ENCODE measurements around the gene HACD2.

HACD2 gene

DNA sequence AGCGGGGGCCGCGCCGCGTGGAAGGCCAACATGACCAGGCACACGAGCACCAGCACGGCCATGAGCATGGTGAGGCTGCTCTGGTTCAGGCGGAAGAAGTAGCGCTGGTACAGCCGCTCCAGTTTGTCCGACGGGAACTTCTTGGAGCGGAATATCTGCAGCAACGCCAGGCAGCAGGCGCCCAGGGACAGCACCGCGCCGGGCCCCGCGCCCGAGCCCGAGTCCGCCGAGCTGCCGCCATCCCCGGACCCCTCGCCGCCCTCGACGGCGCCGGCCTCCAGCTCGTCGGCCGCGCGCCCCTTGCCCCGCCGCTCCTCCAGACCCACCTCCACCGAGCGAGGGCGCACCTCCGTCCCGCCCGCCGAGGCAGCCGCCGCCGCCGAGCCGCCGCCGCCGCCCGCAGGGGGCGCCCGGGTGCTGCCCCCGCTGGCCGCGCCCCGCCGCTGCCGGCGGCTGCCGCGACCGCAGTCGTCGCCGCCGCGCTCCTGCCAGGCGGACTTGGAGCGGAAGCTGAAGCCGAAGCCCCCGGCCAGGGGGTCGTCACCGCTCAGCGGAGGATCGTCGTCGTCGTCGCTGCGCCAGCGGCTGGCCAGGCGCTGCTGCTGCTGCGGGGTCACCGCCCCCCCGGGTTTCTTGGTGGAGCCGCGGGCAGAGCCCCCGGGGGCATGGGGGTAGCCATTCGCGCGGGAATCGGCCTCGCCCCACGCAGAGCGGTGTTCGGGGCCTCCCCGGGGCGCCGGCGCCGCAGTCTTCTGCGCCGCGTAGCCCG is 136.9 kb downstream of the HACD2 start:
- TF ChIP-seq, protein P1, sequence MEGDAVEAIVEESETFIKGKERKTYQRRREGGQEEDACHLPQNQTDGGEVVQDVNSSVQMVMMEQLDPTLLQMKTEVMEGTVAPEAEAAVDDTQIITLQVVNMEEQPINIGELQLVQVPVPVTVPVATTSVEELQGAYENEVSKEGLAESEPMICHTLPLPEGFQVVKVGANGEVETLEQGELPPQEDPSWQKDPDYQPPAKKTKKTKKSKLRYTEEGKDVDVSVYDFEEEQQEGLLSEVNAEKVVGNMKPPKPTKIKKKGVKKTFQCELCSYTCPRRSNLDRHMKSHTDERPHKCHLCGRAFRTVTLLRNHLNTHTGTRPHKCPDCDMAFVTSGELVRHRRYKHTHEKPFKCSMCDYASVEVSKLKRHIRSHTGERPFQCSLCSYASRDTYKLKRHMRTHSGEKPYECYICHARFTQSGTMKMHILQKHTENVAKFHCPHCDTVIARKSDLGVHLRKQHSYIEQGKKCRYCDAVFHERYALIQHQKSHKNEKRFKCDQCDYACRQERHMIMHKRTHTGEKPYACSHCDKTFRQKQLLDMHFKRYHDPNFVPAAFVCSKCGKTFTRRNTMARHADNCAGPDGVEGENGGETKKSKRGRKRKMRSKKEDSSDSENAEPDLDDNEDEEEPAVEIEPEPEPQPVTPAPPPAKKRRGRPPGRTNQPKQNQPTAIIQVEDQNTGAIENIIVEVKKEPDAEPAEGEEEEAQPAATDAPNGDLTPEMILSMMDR (IDR thresholded peaks at IDR 0.05; ENCODE audit: insufficient read depth, low read length, poor library complexity, severe bottlenecking): no peak
- no peak for DNase-seq (ENCODE audit: extremely low read depth, insufficient read length)
- Histone ChIP-seq H3K36me3 (ENCODE audit: control insufficient read depth, insufficient read depth, low read length) (no peaks in the 10 kb centered on the region), H3K4me3 (replicated peaks; ENCODE audit: low read depth, low read length) (no peak overlapping the region), H3K27me3 (replicated peaks; ENCODE audit: control insufficient read depth, insufficient read depth, low read length) (peaks cover 3% of the 10 kb centered on the region)

DNA sequence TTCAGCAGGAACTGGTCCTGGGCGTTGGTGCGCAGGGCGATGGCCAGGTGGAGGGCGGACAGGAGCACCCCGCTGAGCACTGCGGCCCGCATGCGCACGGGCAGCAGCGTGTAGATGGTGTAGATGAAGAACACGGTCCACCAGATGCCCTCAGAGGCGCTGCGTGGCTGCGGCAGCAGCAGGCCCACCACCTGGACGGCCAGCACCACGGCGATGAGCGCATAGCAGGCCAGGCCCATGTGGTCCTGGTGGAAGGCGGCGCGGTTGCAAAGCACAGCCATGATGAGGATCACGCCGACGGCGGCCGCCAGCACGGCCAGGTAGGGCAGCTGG is 137.5 kb downstream of the HACD2 start:
- TF ChIP-seq, protein P1 (IDR thresholded peaks at IDR 0.05; ENCODE audit: insufficient read depth, low read length, poor library complexity, severe bottlenecking): no peak
- no peaks in the 10 kb centered on the region for H3K36me3 ChIP-seq (ENCODE audit: control insufficient read depth, insufficient read depth, low read length)
- peaks cover 3% of the 10 kb centered on the region for H3K27me3 ChIP-seq (replicated peaks; ENCODE audit: control insufficient read depth, insufficient read depth, low read length)
- DNase-seq (ENCODE audit: extremely low read depth, insufficient read length): no peak
- no peak overlapping the region for H3K4me3 ChIP-seq (replicated peaks; ENCODE audit: low read depth, low read length)

DNA sequence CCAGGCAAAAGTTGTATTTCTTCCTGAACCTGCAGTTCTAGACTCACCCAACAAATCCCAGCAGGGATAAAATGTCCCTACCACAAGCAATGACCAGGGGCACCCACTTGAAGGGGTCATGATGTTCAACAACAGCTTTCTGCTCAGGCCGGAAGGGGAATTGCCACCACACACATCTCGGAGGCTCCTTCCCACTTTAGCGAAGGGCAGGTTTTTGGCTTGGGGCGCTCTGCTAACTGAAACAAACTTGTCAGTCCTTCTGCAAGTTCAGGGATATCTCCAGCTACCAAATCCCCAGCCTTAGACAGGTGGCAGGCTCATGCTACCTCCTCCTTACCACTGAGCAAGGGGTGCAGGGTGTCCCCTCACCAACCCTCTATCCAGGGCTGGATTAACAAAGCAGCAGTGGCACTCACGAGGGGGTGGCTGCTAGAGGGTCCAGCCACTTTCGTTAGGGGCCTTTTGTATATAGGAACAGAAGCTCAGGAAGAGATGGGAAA is 138.2 kb downstream of the HACD2 start:
- no peak overlapping the region for H3K4me3 ChIP-seq (replicated peaks; ENCODE audit: low read depth, low read length)

DNA sequence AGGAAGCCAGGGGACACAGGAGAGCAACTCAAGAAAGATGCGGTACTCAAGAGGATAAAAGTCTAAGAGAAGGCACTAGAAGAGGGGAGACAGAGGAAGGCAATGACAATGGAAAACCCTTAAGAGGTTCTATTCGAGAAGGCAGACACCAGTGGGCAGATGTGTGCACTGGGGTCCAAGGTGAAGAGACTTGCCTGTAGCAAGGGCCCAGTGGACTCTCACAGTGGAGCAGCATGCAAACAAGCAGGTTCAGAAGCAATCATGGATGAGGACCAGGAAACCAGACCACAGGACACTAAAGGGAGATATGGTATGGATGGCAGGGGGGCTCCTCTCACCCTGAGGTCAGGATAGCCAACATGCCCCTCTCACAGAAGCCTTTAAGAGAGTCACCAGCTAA is 138.6 kb downstream of the HACD2 start:
- no peak overlapping the region for H3K4me3 ChIP-seq (replicated peaks; ENCODE audit: low read depth, low read length)
- peaks cover 3% of the 10 kb centered on the region for H3K27me3 ChIP-seq (replicated peaks; ENCODE audit: control insufficient read depth, insufficient read depth, low read length)
- TF ChIP-seq, protein P1 (IDR thresholded peaks at IDR 0.05; ENCODE audit: insufficient read depth, low read length, poor library complexity, severe bottlenecking): no peak
- DNase-seq (ENCODE audit: extremely low read depth, insufficient read length): no peak
- H3K36me3 ChIP-seq (ENCODE audit: control insufficient read depth, insufficient read depth, low read length): no peaks in the 10 kb centered on the region

More for the DNA sequence above, 138.2 kb downstream of the HACD2 start:
- Histone ChIP-seq H3K27me3 (replicated peaks; ENCODE audit: control insufficient read depth, insufficient read depth, low read length) (peaks cover 3% of the 10 kb centered on the region), H3K36me3 (ENCODE audit: control insufficient read depth, insufficient read depth, low read length) (no peaks in the 10 kb centered on the region)
- TF ChIP-seq, protein P1 (IDR thresholded peaks at IDR 0.05; ENCODE audit: insufficient read depth, low read length, poor library complexity, severe bottlenecking): no peak
- DNase-seq (ENCODE audit: extremely low read depth, insufficient read length): no peak

DNA sequence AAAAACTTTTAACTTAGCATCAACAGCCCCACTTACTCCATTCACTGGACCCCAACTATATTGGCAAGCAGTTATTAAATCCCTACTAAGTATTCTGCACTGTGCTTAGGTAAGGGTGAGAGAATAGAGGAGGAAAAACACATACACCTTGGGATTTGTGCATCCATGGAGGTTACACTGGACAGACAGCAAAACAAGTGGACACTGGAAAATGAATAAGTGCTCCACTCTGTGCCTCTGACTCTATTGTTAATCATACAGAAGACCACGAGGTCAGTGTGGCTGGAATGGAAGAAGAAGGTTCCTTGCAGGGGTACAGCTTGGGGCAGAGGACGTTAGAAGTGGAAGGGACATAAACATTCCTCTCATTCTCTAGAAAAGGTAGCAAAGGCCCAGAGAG is 139.2 kb downstream of the HACD2 start:
- Histone ChIP-seq H3K4me3 (replicated peaks; ENCODE audit: low read depth, low read length) (no peak overlapping the region), H3K27me3 (replicated peaks; ENCODE audit: control insufficient read depth, insufficient read depth, low read length) (peaks cover 3% of the 10 kb centered on the region), H3K36me3 (ENCODE audit: control insufficient read depth, insufficient read depth, low read length) (no peaks in the 10 kb centered on the region)
- TF ChIP-seq, protein P1 (IDR thresholded peaks at IDR 0.05; ENCODE audit: insufficient read depth, low read length, poor library complexity, severe bottlenecking): no peak
- no peak for DNase-seq (ENCODE audit: extremely low read depth, insufficient read length)
